ENCODE results near the gene TMEM163.
"Not testable (repeated sequence)": the region's sequence is repeated elsewhere in the genome, so short reads cannot be mapped to it uniquely, and the experiment has no call there.

TMEM163 gene

GRCh38 chr2:134760385-134760784 lies 41.6 kb upstream of the TMEM163 start:
- TF ChIP-seq CTCF (IDR thresholded peaks at IDR 0.05; ENCODE audit: low read depth, low read length): no peak
- in situ Hi-C loops (cut with HindIII; ENCODE audit: low sequenced_read_pairs): no loop called here
- no peak for DNase-seq (ENCODE audit: low read depth, low spot score)
- H3K4me3 ChIP-seq (ENCODE audit: low read depth, low read length): no peak overlapping the region

GRCh38 chr2:134758633-134759032 lies 39.8 kb upstream of the TMEM163 start:
- no peak for TF ChIP-seq CTCF (IDR thresholded peaks at IDR 0.05; ENCODE audit: low read depth, low read length)
- DNase-seq (ENCODE audit: low read depth, low spot score): no peak
- in situ Hi-C loops (cut with HindIII; ENCODE audit: low sequenced_read_pairs): no loop called here
- H3K4me3 ChIP-seq (ENCODE audit: low read depth, low read length): no peak overlapping the region

GRCh38 chr2:134751981-134752380 lies 33.2 kb upstream of the TMEM163 start:
- in situ Hi-C loops (cut with HindIII; ENCODE audit: low sequenced_read_pairs); DNase-seq (ENCODE audit: low read depth, low spot score); H3K4me3 ChIP-seq (ENCODE audit: low read depth, low read length): not testable (repeated sequence)

GRCh38 chr2:134745546-134745945 lies 26.7 kb upstream of the TMEM163 start:
- no peak for TF ChIP-seq CTCF (IDR thresholded peaks at IDR 0.05; ENCODE audit: low read depth, low read length)
- in situ Hi-C loops (cut with HindIII; ENCODE audit: low sequenced_read_pairs): no loop called here
- DNase-seq (ENCODE audit: low read depth, low spot score): no peak
- H3K4me3 ChIP-seq (ENCODE audit: low read depth, low read length): no peak overlapping the region

- no peak for DNase-seq (ENCODE audit: low read depth, low spot score)
- TF ChIP-seq CTCF (IDR thresholded peaks at IDR 0.05; ENCODE audit: low read depth, low read length): no peak
- no peak overlapping the region for H3K4me3 ChIP-seq (ENCODE audit: low read depth, low read length)
- in situ Hi-C loops (cut with HindIII; ENCODE audit: low sequenced_read_pairs): no loop called here
Observed at GRCh38 chr2:134745023-134745422, 26.2 kb upstream of the TMEM163 start.

GRCh38 chr2:134739879-134740301 lies 21.1 kb upstream of the TMEM163 start:
- TF ChIP-seq CTCF (IDR thresholded peaks at IDR 0.05; ENCODE audit: low read depth, low read length): no peak
- no peak for DNase-seq (ENCODE audit: low read depth, low spot score)
- no peak overlapping the region for H3K4me3 ChIP-seq (ENCODE audit: low read depth, low read length)
- in situ Hi-C loops (cut with HindIII; ENCODE audit: low sequenced_read_pairs): no loop called here

- in situ Hi-C loops (cut with HindIII; ENCODE audit: low sequenced_read_pairs): no loop called here
Observed at GRCh38 chr2:134739236-134739878, 20.6 kb upstream of the TMEM163 start.

More at GRCh38 chr2:134739236-134739878, 20.6 kb upstream of the TMEM163 start:
- H3K4me3 ChIP-seq (ENCODE audit: low read depth, low read length): no peak overlapping the region
- DNase-seq (ENCODE audit: low read depth, low spot score): no peak
- TF ChIP-seq CTCF (IDR thresholded peaks at IDR 0.05; ENCODE audit: low read depth, low read length): no peak
